Measurements from ENCODE around the gene MTMR12.

MTMR12 gene

GRCh38 chr5:32273821-32274220 lies 38.9 kb downstream of the MTMR12 start:
- Histone ChIP-seq H3K27ac (ENCODE audit: low read length) (no peak overlapping the region), H3K9me3 (ENCODE audit: insufficient read depth, low read length) (no peaks in the 10 kb centered on the region), H3K79me2 (ENCODE audit: low read length) (peaks cover 3% of the 10 kb centered on the region; the same call in 1 of the 2 replicates), H3K4me2 (ENCODE audit: low read length) (no peak overlapping the region), H3K27me3 (ENCODE audit: low read depth, low read length) (no peaks in the 10 kb centered on the region), H2AFZ (ENCODE audit: low read depth, low read length) (no peak overlapping the region), H3K36me3 (replicated peaks; ENCODE audit: low read depth, low read length) (peaks cover 20% of the 10 kb centered on the region), H3K4me1 (ENCODE audit: low read length) (peaks cover 24% of the 10 kb centered on the region), H3K9ac (ENCODE audit: low read length) (no peak overlapping the region), H3K4me3 (ENCODE audit: low read length) (no peak overlapping the region), H4K20me1 (ENCODE audit: insufficient read depth, low read length) (no peaks in the 10 kb centered on the region)
- no peak for TF ChIP-seq EZH2phosphoT487 (IDR thresholded peaks at IDR 0.05; ENCODE audit: low read depth)
- TF ChIP-seq, protein P1, sequence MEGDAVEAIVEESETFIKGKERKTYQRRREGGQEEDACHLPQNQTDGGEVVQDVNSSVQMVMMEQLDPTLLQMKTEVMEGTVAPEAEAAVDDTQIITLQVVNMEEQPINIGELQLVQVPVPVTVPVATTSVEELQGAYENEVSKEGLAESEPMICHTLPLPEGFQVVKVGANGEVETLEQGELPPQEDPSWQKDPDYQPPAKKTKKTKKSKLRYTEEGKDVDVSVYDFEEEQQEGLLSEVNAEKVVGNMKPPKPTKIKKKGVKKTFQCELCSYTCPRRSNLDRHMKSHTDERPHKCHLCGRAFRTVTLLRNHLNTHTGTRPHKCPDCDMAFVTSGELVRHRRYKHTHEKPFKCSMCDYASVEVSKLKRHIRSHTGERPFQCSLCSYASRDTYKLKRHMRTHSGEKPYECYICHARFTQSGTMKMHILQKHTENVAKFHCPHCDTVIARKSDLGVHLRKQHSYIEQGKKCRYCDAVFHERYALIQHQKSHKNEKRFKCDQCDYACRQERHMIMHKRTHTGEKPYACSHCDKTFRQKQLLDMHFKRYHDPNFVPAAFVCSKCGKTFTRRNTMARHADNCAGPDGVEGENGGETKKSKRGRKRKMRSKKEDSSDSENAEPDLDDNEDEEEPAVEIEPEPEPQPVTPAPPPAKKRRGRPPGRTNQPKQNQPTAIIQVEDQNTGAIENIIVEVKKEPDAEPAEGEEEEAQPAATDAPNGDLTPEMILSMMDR (IDR thresholded peaks at IDR 0.05; ENCODE audit: low read depth, low read length), result no peak

DNA sequence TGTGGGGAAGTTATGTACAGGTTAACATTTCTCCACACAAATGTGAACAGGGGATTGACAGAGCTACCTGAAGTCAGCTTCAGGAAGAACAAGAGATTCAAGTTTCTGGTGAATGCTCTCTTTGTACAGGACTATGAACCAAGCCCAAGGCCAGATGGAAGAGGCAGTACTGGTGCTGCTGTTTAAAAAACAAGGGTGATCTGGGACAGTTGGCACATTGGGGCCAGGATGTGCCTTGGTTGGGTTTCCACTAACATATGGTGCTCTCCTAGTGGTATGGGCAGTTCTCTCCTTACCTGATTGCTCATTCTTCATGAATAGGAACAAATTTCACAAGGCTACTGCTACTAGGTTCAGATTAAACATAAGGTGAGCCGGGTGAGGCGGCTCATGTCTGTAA lies 40.0 kb downstream of the MTMR12 start:
- H3K27ac ChIP-seq (ENCODE audit: low read length), result no peak overlapping the region
- H3K4me3 ChIP-seq (ENCODE audit: low read length), result no peak overlapping the region
- no peak for TF ChIP-seq EZH2phosphoT487 (IDR thresholded peaks at IDR 0.05; ENCODE audit: low read depth)
- TF ChIP-seq, protein P1 (IDR thresholded peaks at IDR 0.05; ENCODE audit: low read depth, low read length), result no peak
- H3K4me1 ChIP-seq (ENCODE audit: low read length), result peaks cover 17% of the 10 kb centered on the region
- no peak overlapping the region for H2AFZ ChIP-seq (ENCODE audit: low read depth, low read length)
- no peak overlapping the region for H3K4me2 ChIP-seq (ENCODE audit: low read length)
- no peaks in the 10 kb centered on the region for H3K9me3 ChIP-seq (ENCODE audit: insufficient read depth, low read length)
- peaks cover 24% of the 10 kb centered on the region for H3K36me3 ChIP-seq (replicated peaks; ENCODE audit: low read depth, low read length)
- no peak overlapping the region for H3K9ac ChIP-seq (ENCODE audit: low read length)
- no peaks in the 10 kb centered on the region for H4K20me1 ChIP-seq (ENCODE audit: insufficient read depth, low read length)
- H3K79me2 ChIP-seq (ENCODE audit: low read length), result peaks cover 2% of the 10 kb centered on the region; the same call in 1 of the 2 replicates
- H3K27me3 ChIP-seq (ENCODE audit: low read depth, low read length), result no peaks in the 10 kb centered on the region

DNA sequence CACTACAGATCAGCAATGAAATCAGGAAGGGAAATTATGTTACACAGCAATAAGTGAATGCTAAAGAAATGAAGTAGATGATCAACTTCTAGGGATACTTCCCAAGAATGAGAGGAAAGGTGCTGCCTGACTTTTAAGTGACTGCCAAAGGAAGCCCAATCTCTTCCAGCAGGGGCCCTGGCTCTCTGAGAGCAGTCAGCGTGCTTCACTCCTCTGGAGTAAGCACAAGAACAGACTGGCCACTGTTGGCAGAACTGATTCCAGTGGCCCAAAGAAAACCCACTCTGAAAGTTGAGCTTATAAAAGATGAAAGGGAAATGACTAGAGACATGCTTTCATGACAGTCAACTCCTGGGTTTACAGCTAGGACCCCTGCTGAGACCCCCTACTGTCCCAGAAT lies 41.8 kb downstream of the MTMR12 start:
- Histone ChIP-seq H3K27ac (ENCODE audit: low read length) (no peak overlapping the region), H3K9ac (ENCODE audit: low read length) (no peak overlapping the region), H4K20me1 (ENCODE audit: insufficient read depth, low read length) (no peaks in the 10 kb centered on the region), H3K4me2 (ENCODE audit: low read length) (no peak overlapping the region), H3K4me3 (ENCODE audit: low read length) (no peak overlapping the region), H3K9me3 (ENCODE audit: insufficient read depth, low read length) (no peaks in the 10 kb centered on the region), H3K36me3 (replicated peaks; ENCODE audit: low read depth, low read length) (peaks cover 23% of the 10 kb centered on the region), H3K79me2 (ENCODE audit: low read length) (no peaks in the 10 kb centered on the region), H3K27me3 (ENCODE audit: low read depth, low read length) (no peaks in the 10 kb centered on the region), H2AFZ (ENCODE audit: low read depth, low read length) (no peak overlapping the region), H3K4me1 (ENCODE audit: low read length) (peaks cover 8% of the 10 kb centered on the region)
- no peak for TF ChIP-seq EZH2phosphoT487 (IDR thresholded peaks at IDR 0.05; ENCODE audit: low read depth)
- TF ChIP-seq, protein P1 (IDR thresholded peaks at IDR 0.05; ENCODE audit: low read depth, low read length), result no peak

DNA sequence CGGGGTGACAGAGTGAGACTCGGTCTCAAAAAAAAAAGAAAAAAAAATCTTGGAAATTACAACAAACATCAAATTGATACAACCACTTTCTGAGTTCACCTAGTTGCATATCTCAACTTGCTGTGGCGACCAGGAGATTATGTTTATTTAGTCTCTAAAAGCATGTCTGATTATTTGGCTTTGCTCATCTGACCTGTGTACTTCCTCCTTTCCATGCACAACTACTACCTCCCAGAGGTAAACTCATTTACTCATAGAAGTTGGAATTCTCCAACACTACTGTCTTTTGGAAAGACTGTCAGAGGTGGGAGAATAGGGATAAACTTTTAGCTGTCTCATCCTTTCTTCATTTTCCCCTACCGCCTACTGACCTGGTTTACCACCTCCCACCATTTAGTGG lies 42.6 kb downstream of the MTMR12 start:
- peaks cover 22% of the 10 kb centered on the region for H3K36me3 ChIP-seq (replicated peaks; ENCODE audit: low read depth, low read length)
- H3K79me2 ChIP-seq (ENCODE audit: low read length), result no peaks in the 10 kb centered on the region
- no peaks in the 10 kb centered on the region for H3K9me3 ChIP-seq (ENCODE audit: insufficient read depth, low read length)
- H3K4me3 ChIP-seq (ENCODE audit: low read length), result no peak overlapping the region
- no peaks in the 10 kb centered on the region for H4K20me1 ChIP-seq (ENCODE audit: insufficient read depth, low read length)
- H3K4me2 ChIP-seq (ENCODE audit: low read length), result no peak overlapping the region
- TF ChIP-seq, protein P1 (IDR thresholded peaks at IDR 0.05; ENCODE audit: low read depth, low read length), result no peak
- TF ChIP-seq EZH2phosphoT487 (IDR thresholded peaks at IDR 0.05; ENCODE audit: low read depth), result no peak
- no peaks in the 10 kb centered on the region for H3K27me3 ChIP-seq (ENCODE audit: low read depth, low read length)
- H3K27ac ChIP-seq (ENCODE audit: low read length), result no peak overlapping the region
- H3K9ac ChIP-seq (ENCODE audit: low read length), result no peak overlapping the region
- no peak overlapping the region for H2AFZ ChIP-seq (ENCODE audit: low read depth, low read length)
- H3K4me1 ChIP-seq (ENCODE audit: low read length), result peaks cover 8% of the 10 kb centered on the region

Data from OCI-LY3 (cell line).